GM12878 (cell line): Measurements from ENCODE around the gene ABCA4.

ENCODE experiments used
- BRCA1 ChIP-seq: IDR thresholded peaks from 2 replicates; pipeline ENCODE4 v1.6.1; 2011; ENCODE audit warnings: low read depth, low read length, improper control_type of control experiment
- EP300 ChIP-seq, 2 experiments: fragments of 150-350 bp in 1 of 2; IDR thresholded peaks; 2 replicates each; pipeline ENCODE4 v1.6.1; 2011 to 2012; ENCODE audit warnings: low read depth in 2 of 2, low read length in 2 of 2, borderline replicate concordance in 1 of 2, improper control_type of control experiment in 1 of 2, inconsistent platforms in 1 of 2; ENCODE audit not compliant: control insufficient read depth in 1 of 2
- EZH2 ChIP-seq: IDR thresholded peaks from 2 replicates; pipeline ENCODE4 v1.6.1; 2012; ENCODE audit warnings: low read depth, mild to moderate bottlenecking, control low read depth, inconsistent platforms, low read length, borderline replicate concordance; ENCODE audit not compliant: control insufficient read depth
- FOXK2 ChIP-seq: fragments of 450-650 bp; IDR thresholded peaks from 2 replicates; pipeline ENCODE4 v1.6.1; 2017; ENCODE audit warnings: mild to moderate bottlenecking, moderate library complexity
- POLR2A ChIP-seq: IDR thresholded peaks from 2 replicates; pipeline ENCODE4 v1.6.1; 2011; ENCODE audit warnings: low read depth, mild to moderate bottlenecking, low read length
- POLR2AphosphoS5 ChIP-seq: IDR thresholded peaks from 2 replicates; pipeline ENCODE4 v1.6.1; 2011; ENCODE audit warnings: mild to moderate bottlenecking, low read length, inconsistent platforms
- RFX5 ChIP-seq: IDR thresholded peaks from 2 replicates; pipeline ENCODE4 v1.6.1; 2011; ENCODE audit warnings: low read depth, low read length, improper control_type of control experiment
- SMARCA5 ChIP-seq: fragments of 450-650 bp; IDR thresholded peaks from 2 replicates; pipeline ENCODE4 v1.6.1; 2017; ENCODE audit warnings: mild to moderate bottlenecking

DNA sequence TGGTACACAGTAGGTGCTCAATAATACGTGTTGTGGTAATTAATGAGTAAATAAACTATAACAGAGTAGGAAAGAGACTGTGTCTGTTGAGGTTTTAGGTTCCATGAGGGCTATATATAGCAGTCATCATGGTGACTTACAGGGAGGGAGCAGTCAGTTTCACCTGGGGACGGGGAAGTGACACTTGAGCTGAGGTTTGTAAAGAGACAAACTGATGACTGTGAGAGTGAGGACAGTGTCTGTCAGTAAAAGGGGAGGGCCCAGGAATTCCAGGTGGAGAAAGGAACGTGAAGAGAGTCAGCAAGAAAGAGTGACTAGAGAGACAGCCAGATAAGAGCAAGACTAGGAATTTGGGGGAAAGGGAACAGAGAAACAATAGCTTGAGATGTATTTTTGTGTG is 30.2 kb downstream of the ABCA4 start:
- no peak for TF ChIP-seq RFX5
- TF ChIP-seq EP300 (IDR thresholded peaks at IDR 0.05; ENCODE audit: borderline replicate concordance in 1 of 2, control insufficient read depth in 1 of 2, low read depth in 2 of 2, low read length in 2 of 2), result no peak
- no peak for TF ChIP-seq POLR2AphosphoS5
- TF ChIP-seq SMARCA5, result no peak
- no peak for TF ChIP-seq POLR2A
- TF ChIP-seq FOXK2, result no peak
- no peak for TF ChIP-seq EZH2
- TF ChIP-seq BRCA1, result no peak
